Gastroesophageal sphincter (tissue), 3 donors: Measurements from ENCODE around the gene NEDD4L.

ENCODE experiments used
- CTCF ChIP-seq, 4 experiments: fragments of 200-600 bp in 2 of 4; fragments of 450-650 bp in 2 of 4; sonication (generic) in 1 of 4; IDR thresholded peaks; one replicate each; pipeline ENCODE4 v1.5.1; 2017 to 2019; ENCODE audit warnings: antibody characterized with exemption in 4 of 4, mild to moderate bottlenecking in 2 of 4, moderate library complexity in 2 of 4
- POLR2A ChIP-seq, 2 donors: fragments of 450-650 bp; IDR thresholded peaks; one replicate each; pipeline ENCODE4 v1.6.1; 2017; ENCODE audit warnings: antibody characterized with exemption in 2 of 2, mild to moderate bottlenecking in 2 of 2, moderate library complexity in 1 of 2
- POLR2AphosphoS5 ChIP-seq: sonication (generic); formaldehyde crosslinking; IDR thresholded peaks from one replicate; pipeline ENCODE4 v1.6.1; 2017; ENCODE audit warnings: antibody characterized with exemption

- no peak for TF ChIP-seq CTCF (IDR thresholded peaks at IDR 0.05)
- no peak for TF ChIP-seq POLR2AphosphoS5
- no peak for TF ChIP-seq POLR2A (IDR thresholded peaks at IDR 0.05)
These were observed 180.4 kb downstream of the NEDD4L start for GRCh38 chr18:58224425-58224750.
